ENCODE results near the gene FAM78B. TPM values are rescaled to one million over a fixed set of nuclear protein-coding genes. Genes with fewer than 3 reads are reported as not detected.

The FAM78B gene
- total RNA-seq, 3 donors from 2014 or later = 1.3 to 3.7 (median 2.2) TPM

- no peaks in the 10 kb centered on the region for H3K36me3 ChIP-seq (ENCODE audit: low read depth)
- ATAC-seq (no peak), DNase-seq (no peak)
- intact Hi-C loops (cut with DNase I, micrococcal nuclease) = no loop called here
- no peaks in the 10 kb centered on the region for H3K9me3 ChIP-seq
- no peaks in the 10 kb centered on the region for H3K4me1 ChIP-seq (ENCODE audit: low read depth)
- H3K4me3 ChIP-seq = no peak overlapping the region
- no peak for TF ChIP-seq CTCF (IDR thresholded peaks at IDR 0.05)
Observed at GRCh38 chr1:166182281-166182680, 15.5 kb upstream of the FAM78B start.

DNA sequence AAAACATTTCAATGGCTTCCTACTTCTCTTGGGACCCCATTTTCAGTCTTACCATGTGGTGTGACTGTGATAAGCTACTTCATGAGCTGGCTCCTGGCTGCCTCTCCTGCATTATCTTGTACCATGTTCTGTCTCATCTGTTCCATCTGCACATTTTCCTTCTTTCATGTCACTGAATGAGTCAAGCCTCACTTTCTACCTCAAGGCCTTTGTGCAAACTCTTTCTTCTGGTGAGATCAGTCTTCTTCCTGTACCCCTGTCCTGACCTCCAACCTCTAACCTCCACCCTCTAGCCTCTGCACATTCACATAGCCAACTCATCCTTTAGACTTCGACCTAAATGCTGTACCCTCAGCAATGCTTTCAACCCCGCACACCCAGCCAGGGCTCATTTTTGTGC lies 9.6 kb upstream of the FAM78B start:
- H3K4me3 ChIP-seq = no peak overlapping the region
- peaks cover 8% of the 10 kb centered on the region for H3K4me1 ChIP-seq (ENCODE audit: low read depth)
- no peaks in the 10 kb centered on the region for H3K9me3 ChIP-seq
- H3K36me3 ChIP-seq (ENCODE audit: low read depth) = no peaks in the 10 kb centered on the region
- no peak for ATAC-seq
- TF ChIP-seq CTCF (IDR thresholded peaks at IDR 0.05) = no peak
- no peak for DNase-seq
- intact Hi-C loops (cut with DNase I, micrococcal nuclease) = no loop called here

DNA sequence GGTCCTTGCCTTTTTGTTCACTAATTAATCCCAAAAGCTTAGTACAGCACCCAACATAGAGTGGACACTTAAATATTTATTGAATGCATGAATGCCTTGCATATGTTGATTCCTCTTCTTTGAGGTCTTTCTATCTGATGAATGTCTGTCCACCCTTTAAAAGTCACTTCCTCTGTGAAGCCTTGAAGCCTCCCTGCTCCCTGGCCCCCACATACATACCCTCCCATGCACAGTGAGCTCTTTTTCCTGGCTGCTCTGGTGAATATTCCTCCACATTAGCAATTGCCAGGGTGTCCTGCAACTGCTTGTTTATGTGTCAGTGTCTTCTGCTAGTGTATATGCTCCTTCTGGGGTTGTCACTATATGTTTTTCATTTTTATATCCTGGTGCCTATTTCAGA lies 8.2 kb upstream of the FAM78B start:
- peaks cover 8% of the 10 kb centered on the region for H3K4me1 ChIP-seq (ENCODE audit: low read depth)
- ATAC-seq (no peak), DNase-seq (no peak)
- no peak for TF ChIP-seq CTCF (IDR thresholded peaks at IDR 0.05)
- intact Hi-C loops (cut with DNase I, micrococcal nuclease) = no loop called here
- no peaks in the 10 kb centered on the region for H3K9me3 ChIP-seq
- no peak overlapping the region for H3K4me3 ChIP-seq
- H3K36me3 ChIP-seq (ENCODE audit: low read depth) = no peaks in the 10 kb centered on the region

- ATAC-seq = no peak
- DNase-seq = peak in 1 of 3 donors; percentile 12
- intact Hi-C loops (cut with DNase I, micrococcal nuclease) = no loop called here
- H3K4me1 ChIP-seq (ENCODE audit: low read depth) = peaks cover 8% of the 10 kb centered on the region
- no peaks in the 10 kb centered on the region for H3K9me3 ChIP-seq
- H3K36me3 ChIP-seq (ENCODE audit: low read depth) = no peaks in the 10 kb centered on the region
- no peak overlapping the region for H3K4me3 ChIP-seq
- no peak for TF ChIP-seq CTCF (IDR thresholded peaks at IDR 0.05)
Observed at GRCh38 chr1:166174108-166174507, 7.3 kb upstream of the FAM78B start.

DNA sequence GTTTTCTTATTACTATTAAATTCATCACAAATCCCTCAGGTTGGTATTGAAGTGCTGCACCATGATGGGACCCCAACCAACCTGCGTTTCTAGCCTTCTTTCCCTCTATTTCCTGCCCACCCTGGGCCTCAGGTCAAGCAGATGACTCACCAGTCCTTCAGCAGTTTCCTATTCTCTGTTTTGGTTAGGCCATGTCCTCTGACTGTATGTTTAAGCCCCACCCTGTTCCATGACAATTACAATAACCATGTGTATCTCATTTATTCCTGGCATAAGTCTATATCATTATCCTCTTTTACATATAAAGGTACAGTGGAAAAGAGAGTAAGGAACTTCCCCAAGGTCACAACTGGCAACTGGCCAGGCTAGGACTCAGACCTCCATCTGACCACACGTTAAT lies 5.3 kb upstream of the FAM78B start:
- DNase-seq (peak in 2 of 3 donors; percentile 29 to 39), ATAC-seq (peak; percentile 89)
- Histone ChIP-seq H3K9me3 (no peaks in the 10 kb centered on the region), H3K36me3 (ENCODE audit: low read depth) (no peaks in the 10 kb centered on the region), H3K4me3 (no peak overlapping the region), H3K4me1 (ENCODE audit: low read depth) (peaks cover 8% of the 10 kb centered on the region)
- no peak for TF ChIP-seq CTCF (IDR thresholded peaks at IDR 0.05)
- intact Hi-C loops (cut with DNase I, micrococcal nuclease) = no loop called here

GRCh38 chr1:166170726-166171125 lies 3.9 kb upstream of the FAM78B start:
- DNase-seq = no peak
- H3K9me3 ChIP-seq = no peaks in the 10 kb centered on the region

More at GRCh38 chr1:166170726-166171125, 3.9 kb upstream of the FAM78B start:
- no peak for TF ChIP-seq CTCF (IDR thresholded peaks at IDR 0.05)
- Histone ChIP-seq H3K36me3 (ENCODE audit: low read depth) (no peaks in the 10 kb centered on the region), H3K4me3 (no peak overlapping the region), H3K4me1 (ENCODE audit: low read depth) (peaks cover 11% of the 10 kb centered on the region)
- ATAC-seq = no peak
- intact Hi-C loops (cut with DNase I, micrococcal nuclease) = no loop called here

Measured in mucosa of descending colon (tissue), 3 donors.